Loucy (cell line): ENCODE results near the gene CASZ1.

Source experiments
- H2AFZ ChIP-seq: fragments of 200-600 bp; sonication (generic); 2 replicates; pipeline ENCODE4 v1.6.0; 2016; ENCODE audit warnings: antibody characterized with exemption, mild to moderate bottlenecking, low read length, moderate library complexity
- H3F3A ChIP-seq: fragments of 200-600 bp; 2 replicates; pipeline ENCODE4 v1.6.0; 2016; ENCODE audit warnings: antibody characterized with exemption, low read depth, mild to moderate bottlenecking
- H3K27me3 ChIP-seq: fragments of 200-600 bp; sonication (generic); 2 replicates; pipeline ENCODE4 v1.6.1; 2014; ENCODE audit warnings: low read length, mild to moderate bottlenecking; ENCODE audit not compliant: insufficient read depth, poor library complexity, severe bottlenecking
- H3K36me3 ChIP-seq: fragments of 200-600 bp; sonication (generic); 2 replicates; pipeline ENCODE4 v1.6.1; 2016; ENCODE audit warnings: low read length; ENCODE audit not compliant: insufficient read depth
- H3K4me1 ChIP-seq: fragments of 200-600 bp; sonication (generic); 2 replicates; pipeline ENCODE4 v1.5.1; 2014; ENCODE audit warnings: low read length, mild to moderate bottlenecking; ENCODE audit not compliant: insufficient read depth, poor library complexity, severe bottlenecking
- H3K4me2 ChIP-seq: fragments of 200-600 bp; sonication (generic); 2 replicates; pipeline ENCODE4 v1.6.0; 2014; ENCODE audit warnings: antibody characterized with exemption, low read length, low read depth, mild to moderate bottlenecking; ENCODE audit not compliant: poor library complexity, severe bottlenecking
- H3K4me3 ChIP-seq: fragments of 200-600 bp; sonication (generic); 2 replicates; pipeline ENCODE4 v1.5.1; 2014; ENCODE audit warnings: low read length, mild to moderate bottlenecking, mixed read lengths; ENCODE audit not compliant: poor library complexity, severe bottlenecking
- H3K79me2 ChIP-seq: fragments of 200-600 bp; sonication (generic); 2 replicates; pipeline ENCODE4 v1.6.1; 2014; ENCODE audit warnings: low read length; ENCODE audit not compliant: insufficient read depth
- H3K9ac ChIP-seq: fragments of 200-600 bp; sonication (generic); 2 replicates; pipeline ENCODE4 v1.6.0; 2014; ENCODE audit warnings: mild to moderate bottlenecking, low read depth, low read length, moderate library complexity; ENCODE audit not compliant: poor library complexity, severe bottlenecking
- H3K9me2 ChIP-seq: fragments of 200-600 bp; sonication (generic); replicated peaks from 2 replicates; pipeline ENCODE4 v1.6.1; 2016; ENCODE audit warnings: low read depth, low read length, mixed read lengths
- H3K9me3 ChIP-seq: fragments of 200-600 bp; sonication (generic); 2 replicates; pipeline ENCODE4 v1.6.1; 2014; ENCODE audit warnings: mild to moderate bottlenecking, antibody characterized with exemption, low read length, low read depth; ENCODE audit not compliant: insufficient read depth
- H4K20me1 ChIP-seq: fragments of 200-600 bp; sonication (generic); 2 replicates; pipeline ENCODE4 v1.6.0; 2014; ENCODE audit warnings: antibody characterized with exemption, low read length, mild to moderate bottlenecking; ENCODE audit not compliant: insufficient read depth, poor library complexity, severe bottlenecking
- EZH2phosphoT487 ChIP-seq: fragments of 200-600 bp; IDR thresholded peaks from 2 replicates; pipeline ENCODE4 v1.6.1; 2018; ENCODE audit warnings: antibody characterized with exemption, mild to moderate bottlenecking, moderate library complexity, borderline replicate concordance
- TF ChIP-seq, protein P1 (sequence below): fragments of 200-600 bp; sonication (generic); conservative IDR thresholded peaks from 2 replicates; pipeline ENCODE4 v1.5.1; 2014; ENCODE audit warnings: mild to moderate bottlenecking, antibody characterized with exemption, low read length

Gene CASZ1

DNA sequence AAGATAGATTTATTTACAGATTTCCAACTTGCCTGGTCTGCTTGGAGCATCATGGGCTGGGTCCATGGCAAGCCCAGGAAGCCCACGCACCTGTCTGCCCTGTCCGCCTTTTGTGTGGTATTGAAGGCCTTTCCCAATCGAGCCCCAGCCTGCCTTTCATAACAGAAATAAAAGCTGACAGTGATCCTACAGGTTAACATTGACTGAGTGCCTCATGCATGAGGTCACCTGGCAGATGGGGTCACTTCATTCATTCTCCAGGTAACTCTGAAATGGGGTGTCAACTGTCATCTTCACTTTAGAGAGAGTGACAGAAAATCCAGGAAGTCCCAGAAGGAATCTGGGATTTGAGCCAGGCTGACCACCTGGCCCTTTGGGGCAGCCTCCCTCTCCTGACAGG lies 36.3 kb upstream of the CASZ1 start:
- no peaks in the 10 kb centered on the region for H3K4me1 ChIP-seq
- H3K9ac ChIP-seq, result no peak overlapping the region
- no peak overlapping the region for H3K4me3 ChIP-seq
- no peaks in the 10 kb centered on the region for H3K36me3 ChIP-seq
- no peaks in the 10 kb centered on the region for H3K9me2 ChIP-seq
- TF ChIP-seq EZH2phosphoT487, result no peak
- TF ChIP-seq, protein P1, sequence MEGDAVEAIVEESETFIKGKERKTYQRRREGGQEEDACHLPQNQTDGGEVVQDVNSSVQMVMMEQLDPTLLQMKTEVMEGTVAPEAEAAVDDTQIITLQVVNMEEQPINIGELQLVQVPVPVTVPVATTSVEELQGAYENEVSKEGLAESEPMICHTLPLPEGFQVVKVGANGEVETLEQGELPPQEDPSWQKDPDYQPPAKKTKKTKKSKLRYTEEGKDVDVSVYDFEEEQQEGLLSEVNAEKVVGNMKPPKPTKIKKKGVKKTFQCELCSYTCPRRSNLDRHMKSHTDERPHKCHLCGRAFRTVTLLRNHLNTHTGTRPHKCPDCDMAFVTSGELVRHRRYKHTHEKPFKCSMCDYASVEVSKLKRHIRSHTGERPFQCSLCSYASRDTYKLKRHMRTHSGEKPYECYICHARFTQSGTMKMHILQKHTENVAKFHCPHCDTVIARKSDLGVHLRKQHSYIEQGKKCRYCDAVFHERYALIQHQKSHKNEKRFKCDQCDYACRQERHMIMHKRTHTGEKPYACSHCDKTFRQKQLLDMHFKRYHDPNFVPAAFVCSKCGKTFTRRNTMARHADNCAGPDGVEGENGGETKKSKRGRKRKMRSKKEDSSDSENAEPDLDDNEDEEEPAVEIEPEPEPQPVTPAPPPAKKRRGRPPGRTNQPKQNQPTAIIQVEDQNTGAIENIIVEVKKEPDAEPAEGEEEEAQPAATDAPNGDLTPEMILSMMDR, result no peak
- no peaks in the 10 kb centered on the region for H3K79me2 ChIP-seq
- no peak overlapping the region for H2AFZ ChIP-seq
- no peaks in the 10 kb centered on the region for H3K27me3 ChIP-seq
- no peaks in the 10 kb centered on the region for H3F3A ChIP-seq
- H3K9me3 ChIP-seq, result no peaks in the 10 kb centered on the region
- H4K20me1 ChIP-seq, result no peaks in the 10 kb centered on the region
- H3K4me2 ChIP-seq, result no peak overlapping the region

DNA sequence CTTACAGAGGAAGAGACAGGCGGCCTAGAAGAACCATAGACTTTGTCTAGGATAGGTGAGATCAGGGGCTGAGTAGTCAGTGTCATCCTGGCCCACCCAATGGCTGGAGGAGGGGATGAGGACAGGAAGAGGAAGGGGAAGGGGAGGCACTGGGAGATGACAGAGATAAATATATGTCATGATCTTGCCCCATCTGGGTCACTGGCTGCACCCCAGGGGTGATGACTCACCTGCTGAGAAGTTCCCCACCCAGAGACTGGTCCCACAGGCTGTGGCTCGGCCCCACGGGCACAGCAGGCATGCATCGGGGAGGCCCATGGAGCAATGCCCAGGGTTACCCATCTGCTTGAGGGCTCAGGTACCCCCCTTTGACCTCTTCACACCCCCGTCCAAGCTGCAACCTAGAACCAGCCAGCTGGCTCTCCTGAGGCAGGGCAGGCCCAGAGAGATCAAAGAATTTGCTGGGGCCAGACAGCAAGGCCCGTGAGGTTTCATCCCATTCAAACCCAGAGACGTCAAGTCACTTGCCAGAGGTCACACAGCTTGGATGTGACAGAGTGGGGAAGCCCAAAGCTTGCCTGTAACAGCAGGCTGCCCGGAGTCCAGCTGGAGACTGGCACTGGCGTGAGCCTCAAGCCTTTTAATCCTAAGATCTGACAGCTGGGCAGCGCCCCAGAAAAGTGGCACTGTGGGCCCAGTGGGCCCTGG lies 34.7 kb upstream of the CASZ1 start:
- no peaks in the 10 kb centered on the region for H3K9me2 ChIP-seq
- no peak overlapping the region for H2AFZ ChIP-seq
- H3K27me3 ChIP-seq, result no peaks in the 10 kb centered on the region

DNA sequence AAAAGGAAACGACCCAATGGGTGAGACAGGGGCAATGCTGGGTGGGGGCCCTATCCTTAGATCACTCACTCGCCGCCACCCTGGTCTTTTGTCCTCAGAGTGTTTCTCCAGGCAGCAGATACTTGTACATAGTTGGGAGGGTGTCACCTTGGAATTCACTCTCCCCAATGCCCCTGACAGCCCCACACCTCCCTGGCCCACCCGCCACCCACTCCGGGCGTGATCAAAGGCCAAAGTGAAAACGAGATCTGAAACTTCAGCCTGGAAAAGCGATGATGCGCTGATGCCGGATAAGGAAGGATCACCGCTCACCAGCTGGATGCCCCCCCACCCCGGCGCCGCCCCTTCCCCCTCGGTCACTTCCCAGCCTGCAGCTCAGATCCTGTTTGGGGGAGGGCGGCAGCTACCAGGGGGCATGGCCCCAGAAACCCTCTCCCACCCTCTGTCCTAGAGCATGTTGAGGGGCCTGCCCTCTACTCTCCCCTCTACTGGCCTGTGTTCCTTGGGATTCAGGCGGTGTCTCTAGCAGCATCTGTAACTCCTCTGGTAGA lies 33.6 kb upstream of the CASZ1 start:
- no peak overlapping the region for H3K4me2 ChIP-seq
- H3K36me3 ChIP-seq, result no peaks in the 10 kb centered on the region
- no peaks in the 10 kb centered on the region for H3K79me2 ChIP-seq
- H3F3A ChIP-seq, result no peaks in the 10 kb centered on the region
- no peak overlapping the region for H2AFZ ChIP-seq
- H3K9me2 ChIP-seq, result no peaks in the 10 kb centered on the region
- TF ChIP-seq, protein P1, result no peak
- no peak overlapping the region for H3K9ac ChIP-seq
- no peaks in the 10 kb centered on the region for H3K4me1 ChIP-seq
- no peaks in the 10 kb centered on the region for H4K20me1 ChIP-seq
- H3K4me3 ChIP-seq, result no peak overlapping the region
- H3K9me3 ChIP-seq, result no peaks in the 10 kb centered on the region
- no peaks in the 10 kb centered on the region for H3K27me3 ChIP-seq

More for the DNA sequence above, 34.7 kb upstream of the CASZ1 start:
- Histone ChIP-seq H3K9me3 (no peaks in the 10 kb centered on the region), H3K36me3 (no peaks in the 10 kb centered on the region), H3K79me2 (no peaks in the 10 kb centered on the region), H3K4me2 (no peak overlapping the region), H3F3A (no peaks in the 10 kb centered on the region), H3K4me3 (no peak overlapping the region), H4K20me1 (no peaks in the 10 kb centered on the region), H3K9ac (no peak overlapping the region), H3K4me1 (no peaks in the 10 kb centered on the region)
- TF ChIP-seq, protein P1, result no peak
- TF ChIP-seq EZH2phosphoT487, result no peak
